ENCODE results near the gene MRTFA. TPM values are rescaled to one million over a fixed set of nuclear protein-coding genes. Genes with fewer than 3 reads are reported as not detected.

Gene MRTFA
- total and polyA plus RNA-seq, 4 donors: 7.5 to 22.0 (median 9.6) TPM

DNA sequence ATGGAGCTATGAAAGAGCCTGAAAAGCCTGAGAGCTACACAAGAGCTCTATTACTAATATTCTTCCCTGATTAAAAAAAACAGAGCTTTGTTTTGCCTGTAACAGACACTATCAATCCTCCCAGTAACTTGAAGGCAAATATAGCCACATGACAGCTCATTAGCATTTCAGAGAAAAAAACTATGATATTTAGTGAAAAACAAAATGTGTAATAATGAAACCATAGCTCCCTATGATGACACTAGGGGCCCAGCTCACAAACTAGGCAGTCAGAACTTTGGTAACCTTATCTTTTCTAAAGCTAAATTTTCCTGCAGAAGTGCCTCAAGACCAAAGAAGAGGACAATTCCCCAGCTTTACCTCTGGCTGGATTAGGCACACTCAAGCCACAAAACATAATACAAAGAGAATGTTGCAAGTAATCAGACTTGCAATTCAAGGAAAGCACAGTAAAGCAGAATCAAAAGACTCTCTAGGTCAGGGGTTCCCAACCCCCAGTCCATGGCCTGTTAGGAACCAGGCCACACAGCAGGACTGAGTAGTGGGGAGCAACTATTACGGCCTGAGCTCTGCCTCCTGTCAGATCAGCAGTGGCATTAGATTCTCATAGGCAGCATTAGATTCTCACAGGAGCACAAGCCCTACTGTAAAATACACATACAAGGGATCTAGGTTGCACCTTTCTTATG, 53.3 kb downstream of the MRTFA start:
- H3K27me3 ChIP-seq (ENCODE audit: control insufficient read depth in 4 of 4, insufficient read depth in 4 of 4, low read length in 3 of 4): no peaks in the 10 kb centered on the region
- WGBS: 96% methylated on average over 1 of the region's 1 CpG
- TF ChIP-seq, protein P1, sequence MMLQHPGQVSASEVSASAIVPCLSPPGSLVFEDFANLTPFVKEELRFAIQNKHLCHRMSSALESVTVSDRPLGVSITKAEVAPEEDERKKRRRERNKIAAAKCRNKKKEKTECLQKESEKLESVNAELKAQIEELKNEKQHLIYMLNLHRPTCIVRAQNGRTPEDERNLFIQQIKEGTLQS (IDR thresholded peaks at IDR 0.05): no peak
- TF ChIP-seq RXRA (IDR thresholded peaks at IDR 0.05): no peak
- H3K4me3 ChIP-seq (ENCODE audit: low read depth in 1 of 3, low read length in 3 of 3): no peak overlapping the region
- H3K27ac ChIP-seq (ENCODE audit: low read depth in 1 of 2, low read length in 2 of 2): no peak overlapping the region
- no peak overlapping the region for H3K9ac ChIP-seq (ENCODE audit: low read depth in 1 of 2, low read length in 2 of 2)
- H3K9me3 ChIP-seq (ENCODE audit: control insufficient read depth in 4 of 4, low read length in 3 of 4): no peaks in the 10 kb centered on the region
- H3K4me1 ChIP-seq (ENCODE audit: control insufficient read depth in 4 of 4, insufficient read depth in 4 of 4, low read length in 3 of 4): no peaks in the 10 kb centered on the region
- H3K36me3 ChIP-seq (ENCODE audit: control insufficient read depth in 4 of 4, insufficient read depth in 3 of 4, low read depth in 1 of 4, low read length in 3 of 4): no peaks in the 10 kb centered on the region
- no peak for DNase-seq (ENCODE audit: low spot score)

DNA sequence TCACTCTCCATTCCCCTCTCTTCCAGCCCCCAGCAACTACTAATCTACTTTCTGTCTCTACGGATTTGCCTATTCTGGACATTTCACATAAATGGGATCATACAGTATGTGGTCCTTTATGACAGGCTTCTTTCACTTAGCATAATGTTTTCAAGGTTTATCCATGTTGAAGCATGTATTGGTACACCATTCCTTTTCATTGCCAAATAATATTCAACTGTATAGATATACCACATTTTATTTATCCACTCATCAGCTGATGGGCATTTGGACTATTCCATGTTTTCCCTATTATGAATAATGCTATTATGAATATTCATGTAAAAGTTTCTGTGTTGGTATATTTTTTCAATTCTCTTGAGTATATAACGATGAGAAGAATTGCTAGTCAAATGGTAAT, 54.5 kb downstream of the MRTFA start:
- no peak for DNase-seq (ENCODE audit: low spot score)
- H3K27ac ChIP-seq (ENCODE audit: low read depth in 1 of 2, low read length in 2 of 2): no peak overlapping the region
- no peaks in the 10 kb centered on the region for H3K36me3 ChIP-seq (ENCODE audit: control insufficient read depth in 4 of 4, insufficient read depth in 3 of 4, low read depth in 1 of 4, low read length in 3 of 4)
- H3K4me3 ChIP-seq (ENCODE audit: low read depth in 1 of 3, low read length in 3 of 3): no peak overlapping the region
- H3K9me3 ChIP-seq (ENCODE audit: control insufficient read depth in 4 of 4, low read length in 3 of 4): no peaks in the 10 kb centered on the region
- no peaks in the 10 kb centered on the region for H3K4me1 ChIP-seq (ENCODE audit: control insufficient read depth in 4 of 4, insufficient read depth in 4 of 4, low read length in 3 of 4)
- H3K27me3 ChIP-seq (ENCODE audit: control insufficient read depth in 4 of 4, insufficient read depth in 4 of 4, low read length in 3 of 4): no peaks in the 10 kb centered on the region
- 97% methylated on average over 2 of the region's 2 CpGs for WGBS
- TF ChIP-seq FOXA1 (IDR thresholded peaks at IDR 0.05) (no peak), YY1 (IDR thresholded peaks at IDR 0.05) (no peak), JUND (IDR thresholded peaks at IDR 0.05) (no peak), FOXA2 (IDR thresholded peaks at IDR 0.05) (no peak), GABPA (IDR thresholded peaks at IDR 0.05 in 1 of 2, conservative IDR thresholded peaks at IDR 0.05 in 1 of 2) (no peak), HNF4G (IDR thresholded peaks at IDR 0.05) (no peak), EGR1 (IDR thresholded peaks at IDR 0.05; ENCODE audit: low read depth in 2 of 2) (no peak), RAD21 (IDR thresholded peaks at IDR 0.05) (no peak), SP1 (IDR thresholded peaks at IDR 0.05) (no peak), NR2F2 (IDR thresholded peaks at IDR 0.05) (no peak), HNF4A (conservative IDR thresholded peaks at IDR 0.05) (no peak)
- TF ChIP-seq, protein P2, sequence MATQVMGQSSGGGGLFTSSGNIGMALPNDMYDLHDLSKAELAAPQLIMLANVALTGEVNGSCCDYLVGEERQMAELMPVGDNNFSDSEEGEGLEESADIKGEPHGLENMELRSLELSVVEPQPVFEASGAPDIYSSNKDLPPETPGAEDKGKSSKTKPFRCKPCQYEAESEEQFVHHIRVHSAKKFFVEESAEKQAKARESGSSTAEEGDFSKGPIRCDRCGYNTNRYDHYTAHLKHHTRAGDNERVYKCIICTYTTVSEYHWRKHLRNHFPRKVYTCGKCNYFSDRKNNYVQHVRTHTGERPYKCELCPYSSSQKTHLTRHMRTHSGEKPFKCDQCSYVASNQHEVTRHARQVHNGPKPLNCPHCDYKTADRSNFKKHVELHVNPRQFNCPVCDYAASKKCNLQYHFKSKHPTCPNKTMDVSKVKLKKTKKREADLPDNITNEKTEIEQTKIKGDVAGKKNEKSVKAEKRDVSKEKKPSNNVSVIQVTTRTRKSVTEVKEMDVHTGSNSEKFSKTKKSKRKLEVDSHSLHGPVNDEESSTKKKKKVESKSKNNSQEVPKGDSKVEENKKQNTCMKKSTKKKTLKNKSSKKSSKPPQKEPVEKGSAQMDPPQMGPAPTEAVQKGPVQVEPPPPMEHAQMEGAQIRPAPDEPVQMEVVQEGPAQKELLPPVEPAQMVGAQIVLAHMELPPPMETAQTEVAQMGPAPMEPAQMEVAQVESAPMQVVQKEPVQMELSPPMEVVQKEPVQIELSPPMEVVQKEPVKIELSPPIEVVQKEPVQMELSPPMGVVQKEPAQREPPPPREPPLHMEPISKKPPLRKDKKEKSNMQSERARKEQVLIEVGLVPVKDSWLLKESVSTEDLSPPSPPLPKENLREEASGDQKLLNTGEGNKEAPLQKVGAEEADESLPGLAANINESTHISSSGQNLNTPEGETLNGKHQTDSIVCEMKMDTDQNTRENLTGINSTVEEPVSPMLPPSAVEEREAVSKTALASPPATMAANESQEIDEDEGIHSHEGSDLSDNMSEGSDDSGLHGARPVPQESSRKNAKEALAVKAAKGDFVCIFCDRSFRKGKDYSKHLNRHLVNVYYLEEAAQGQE (IDR thresholded peaks at IDR 0.05): no peak
- TF ChIP-seq, protein P3, sequence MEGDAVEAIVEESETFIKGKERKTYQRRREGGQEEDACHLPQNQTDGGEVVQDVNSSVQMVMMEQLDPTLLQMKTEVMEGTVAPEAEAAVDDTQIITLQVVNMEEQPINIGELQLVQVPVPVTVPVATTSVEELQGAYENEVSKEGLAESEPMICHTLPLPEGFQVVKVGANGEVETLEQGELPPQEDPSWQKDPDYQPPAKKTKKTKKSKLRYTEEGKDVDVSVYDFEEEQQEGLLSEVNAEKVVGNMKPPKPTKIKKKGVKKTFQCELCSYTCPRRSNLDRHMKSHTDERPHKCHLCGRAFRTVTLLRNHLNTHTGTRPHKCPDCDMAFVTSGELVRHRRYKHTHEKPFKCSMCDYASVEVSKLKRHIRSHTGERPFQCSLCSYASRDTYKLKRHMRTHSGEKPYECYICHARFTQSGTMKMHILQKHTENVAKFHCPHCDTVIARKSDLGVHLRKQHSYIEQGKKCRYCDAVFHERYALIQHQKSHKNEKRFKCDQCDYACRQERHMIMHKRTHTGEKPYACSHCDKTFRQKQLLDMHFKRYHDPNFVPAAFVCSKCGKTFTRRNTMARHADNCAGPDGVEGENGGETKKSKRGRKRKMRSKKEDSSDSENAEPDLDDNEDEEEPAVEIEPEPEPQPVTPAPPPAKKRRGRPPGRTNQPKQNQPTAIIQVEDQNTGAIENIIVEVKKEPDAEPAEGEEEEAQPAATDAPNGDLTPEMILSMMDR (IDR thresholded peaks at IDR 0.05; ENCODE audit: low read depth, low read length, missing input control): no peak
- TF ChIP-seq, protein P4, sequence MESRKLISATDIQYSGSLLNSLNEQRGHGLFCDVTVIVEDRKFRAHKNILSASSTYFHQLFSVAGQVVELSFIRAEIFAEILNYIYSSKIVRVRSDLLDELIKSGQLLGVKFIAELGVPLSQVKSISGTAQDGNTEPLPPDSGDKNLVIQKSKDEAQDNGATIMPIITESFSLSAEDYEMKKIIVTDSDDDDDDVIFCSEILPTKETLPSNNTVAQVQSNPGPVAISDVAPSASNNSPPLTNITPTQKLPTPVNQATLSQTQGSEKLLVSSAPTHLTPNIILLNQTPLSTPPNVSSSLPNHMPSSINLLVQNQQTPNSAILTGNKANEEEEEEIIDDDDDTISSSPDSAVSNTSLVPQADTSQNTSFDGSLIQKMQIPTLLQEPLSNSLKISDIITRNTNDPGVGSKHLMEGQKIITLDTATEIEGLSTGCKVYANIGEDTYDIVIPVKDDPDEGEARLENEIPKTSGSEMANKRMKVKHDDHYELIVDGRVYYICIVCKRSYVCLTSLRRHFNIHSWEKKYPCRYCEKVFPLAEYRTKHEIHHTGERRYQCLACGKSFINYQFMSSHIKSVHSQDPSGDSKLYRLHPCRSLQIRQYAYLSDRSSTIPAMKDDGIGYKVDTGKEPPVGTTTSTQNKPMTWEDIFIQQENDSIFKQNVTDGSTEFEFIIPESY (IDR thresholded peaks at IDR 0.05): no peak
- TF ChIP-seq, protein P1 (IDR thresholded peaks at IDR 0.05): no peak
- no peak overlapping the region for H3K9ac ChIP-seq (ENCODE audit: low read depth in 1 of 2, low read length in 2 of 2)
